K562 (cell line): ENCODE data around the gene KRTAP5-1.

ENCODE experiments used
- ATF6 ChIP-seq: sonication (generic); formaldehyde crosslinking; IDR thresholded peaks from 2 replicates; pipeline ENCODE4 v1.4.0; 2020; ENCODE audit warnings: mild to moderate bottlenecking, missing genetic modification reagents
- CHCHD3 ChIP-seq: fragments of 250-450 bp; sonication (Bioruptor Pico); IDR thresholded peaks from 2 replicates; pipeline ENCODE4 v2.1.2; 2022; ENCODE audit warnings: mild to moderate bottlenecking
- IFI16 ChIP-seq: fragments of 250-450 bp; sonication (Bioruptor Pico); IDR thresholded peaks from 2 replicates; pipeline ENCODE4 v2.1.2; 2022; ENCODE audit warnings: mild to moderate bottlenecking, inconsistent platforms
- JUNB ChIP-seq: fragments of 450-650 bp; formaldehyde crosslinking; conservative IDR thresholded peaks from 2 replicates; pipeline ENCODE4 v1.4.0; 2020; ENCODE audit warnings: mild to moderate bottlenecking
- KDM1A ChIP-seq, 2 experiments: fragments of 450-650 bp; IDR thresholded peaks; 2 replicates each; pipeline ENCODE4 v1.6.1; 2016; ENCODE audit warnings: mild to moderate bottlenecking in 2 of 2

GRCh38 chr11:1565173-1565903 is 19.7 kb downstream of the KRTAP5-1 start:
- no peak for TF ChIP-seq JUNB
- TF ChIP-seq IFI16 (CRISPR knock-in tag), result no peak
- no peak for TF ChIP-seq ATF6 (CRISPR knock-in tag)
- TF ChIP-seq CHCHD3 (CRISPR knock-in tag), result no peak
- no peak for TF ChIP-seq KDM1A (IDR thresholded peaks at IDR 0.05)
